Nephron progenitor cell (in vitro differentiated cells): Measurements from ENCODE around the gene DNAJC18.
"Not testable (repeated sequence)": the region's sequence is repeated elsewhere in the genome, so short reads cannot be mapped to it uniquely, and the experiment has no call there.

ENCODE experiments used
- DNase-seq: peaks from one replicate; pipeline ENCODE4 v3.0.0; 2021
- H3K27ac Mint-ChIP-seq: 2 replicates; pipeline ENCODE4 v1.8.0; 2021; ENCODE audit warnings: mild to moderate bottlenecking, moderate library complexity, mixed read lengths
- H3K27me3 Mint-ChIP-seq: 2 replicates; pipeline ENCODE4 v1.8.0; 2021; ENCODE audit warnings: mild to moderate bottlenecking, low read depth, mixed read lengths; ENCODE audit not compliant: poor library complexity
- H3K36me3 Mint-ChIP-seq: 2 replicates; pipeline ENCODE4 v1.8.0; 2021; ENCODE audit warnings: low read depth, mixed read lengths
- H3K4me1 Mint-ChIP-seq: 2 replicates; pipeline ENCODE4 v1.8.0; 2021; ENCODE audit warnings: mixed read lengths
- H3K4me3 Mint-ChIP-seq: 2 replicates; pipeline ENCODE4 v1.8.0; 2021; ENCODE audit warnings: mild to moderate bottlenecking, moderate library complexity, mixed read lengths
- H3K9me3 Mint-ChIP-seq: 2 replicates; pipeline ENCODE4 v1.8.0; 2021; ENCODE audit warnings: mild to moderate bottlenecking, moderate library complexity, mixed read lengths
- TF ChIP-seq, protein P1 (sequence below): fragments of 200-600 bp; sonication (generic); IDR thresholded peaks from 2 replicates; pipeline ENCODE4 v1.5.0; 2021; ENCODE audit warnings: antibody characterized with exemption

The DNAJC18 gene

DNA sequence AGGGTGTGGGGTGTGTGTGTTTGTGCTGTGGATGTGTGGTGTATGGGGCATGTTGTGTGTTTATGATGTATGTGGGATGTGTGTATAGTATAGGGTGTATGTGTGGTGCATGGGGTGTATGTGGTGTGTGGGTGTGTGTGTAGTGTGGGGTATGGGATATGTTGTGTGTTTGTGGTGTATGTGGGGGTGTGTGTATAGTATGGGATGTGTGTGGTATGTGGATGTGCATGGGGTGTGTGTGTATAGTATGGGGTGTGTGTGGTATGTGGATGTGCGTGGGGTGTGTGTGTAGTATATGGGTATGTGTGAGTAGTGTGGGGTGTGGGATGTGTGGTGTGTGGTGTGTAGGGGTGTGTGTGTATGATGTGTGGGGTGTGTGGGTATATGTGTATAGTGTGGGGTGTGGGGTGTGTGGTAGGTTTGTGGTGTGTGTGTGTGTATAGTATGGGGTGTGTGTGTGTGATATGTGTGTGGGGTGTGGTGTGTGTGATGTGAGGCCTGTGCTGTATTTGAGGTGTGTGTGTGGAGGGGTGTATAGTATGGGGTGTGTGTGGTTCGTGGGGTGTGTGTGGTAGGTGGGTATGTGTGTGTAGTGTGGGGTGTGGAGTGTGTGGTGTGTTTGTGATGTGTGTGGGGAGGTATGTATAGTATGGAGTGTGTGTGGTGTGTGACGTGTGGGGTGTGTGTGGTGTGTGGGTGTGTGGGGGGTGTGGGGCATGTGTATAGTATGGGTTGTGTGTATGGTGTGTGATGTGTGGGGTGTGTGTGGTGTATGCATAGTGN, 12.7 kb upstream of the DNAJC18 start:
- no peak for DNase-seq
- Mint-ChIP-seq H3K27me3 (peaks cover 18% of the 10 kb centered on the region), H3K27ac (no peak overlapping the region), H3K4me3 (no peak overlapping the region), H3K36me3 (no peaks in the 10 kb centered on the region), H3K4me1 (peaks cover 14% of the 10 kb centered on the region), H3K9me3 (no peaks in the 10 kb centered on the region)
- TF ChIP-seq, protein P1, sequence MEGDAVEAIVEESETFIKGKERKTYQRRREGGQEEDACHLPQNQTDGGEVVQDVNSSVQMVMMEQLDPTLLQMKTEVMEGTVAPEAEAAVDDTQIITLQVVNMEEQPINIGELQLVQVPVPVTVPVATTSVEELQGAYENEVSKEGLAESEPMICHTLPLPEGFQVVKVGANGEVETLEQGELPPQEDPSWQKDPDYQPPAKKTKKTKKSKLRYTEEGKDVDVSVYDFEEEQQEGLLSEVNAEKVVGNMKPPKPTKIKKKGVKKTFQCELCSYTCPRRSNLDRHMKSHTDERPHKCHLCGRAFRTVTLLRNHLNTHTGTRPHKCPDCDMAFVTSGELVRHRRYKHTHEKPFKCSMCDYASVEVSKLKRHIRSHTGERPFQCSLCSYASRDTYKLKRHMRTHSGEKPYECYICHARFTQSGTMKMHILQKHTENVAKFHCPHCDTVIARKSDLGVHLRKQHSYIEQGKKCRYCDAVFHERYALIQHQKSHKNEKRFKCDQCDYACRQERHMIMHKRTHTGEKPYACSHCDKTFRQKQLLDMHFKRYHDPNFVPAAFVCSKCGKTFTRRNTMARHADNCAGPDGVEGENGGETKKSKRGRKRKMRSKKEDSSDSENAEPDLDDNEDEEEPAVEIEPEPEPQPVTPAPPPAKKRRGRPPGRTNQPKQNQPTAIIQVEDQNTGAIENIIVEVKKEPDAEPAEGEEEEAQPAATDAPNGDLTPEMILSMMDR, result no peak

DNA sequence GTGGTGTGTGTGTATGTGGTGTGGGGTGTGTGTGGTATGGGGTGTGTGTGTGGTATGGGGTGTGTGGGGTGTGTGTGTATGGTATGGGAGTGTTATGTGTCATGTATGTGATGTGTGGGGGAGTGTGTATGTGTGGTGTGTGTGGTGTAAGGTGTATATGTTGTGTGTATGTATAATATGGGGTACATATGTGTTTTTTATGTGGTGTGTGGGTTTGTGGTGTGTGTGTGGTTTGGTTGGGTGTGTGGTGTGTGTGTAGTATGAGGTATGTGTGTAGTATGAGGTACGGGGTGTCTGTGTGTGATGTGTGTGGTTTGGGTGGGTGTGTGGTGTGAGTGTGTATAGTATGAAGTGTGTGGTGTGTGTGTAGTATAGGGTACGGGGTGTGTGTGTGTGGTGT, 11.9 kb upstream of the DNAJC18 start:
- peaks cover 23% of the 10 kb centered on the region for H3K27me3 Mint-ChIP-seq
- H3K4me3 Mint-ChIP-seq, result no peak overlapping the region
- no peaks in the 10 kb centered on the region for H3K36me3 Mint-ChIP-seq
- TF ChIP-seq, protein P1, result no peak
- peaks cover 8% of the 10 kb centered on the region for H3K4me1 Mint-ChIP-seq
- no peak for DNase-seq
- H3K9me3 Mint-ChIP-seq, result no peaks in the 10 kb centered on the region
- no peak overlapping the region for H3K27ac Mint-ChIP-seq

DNA sequence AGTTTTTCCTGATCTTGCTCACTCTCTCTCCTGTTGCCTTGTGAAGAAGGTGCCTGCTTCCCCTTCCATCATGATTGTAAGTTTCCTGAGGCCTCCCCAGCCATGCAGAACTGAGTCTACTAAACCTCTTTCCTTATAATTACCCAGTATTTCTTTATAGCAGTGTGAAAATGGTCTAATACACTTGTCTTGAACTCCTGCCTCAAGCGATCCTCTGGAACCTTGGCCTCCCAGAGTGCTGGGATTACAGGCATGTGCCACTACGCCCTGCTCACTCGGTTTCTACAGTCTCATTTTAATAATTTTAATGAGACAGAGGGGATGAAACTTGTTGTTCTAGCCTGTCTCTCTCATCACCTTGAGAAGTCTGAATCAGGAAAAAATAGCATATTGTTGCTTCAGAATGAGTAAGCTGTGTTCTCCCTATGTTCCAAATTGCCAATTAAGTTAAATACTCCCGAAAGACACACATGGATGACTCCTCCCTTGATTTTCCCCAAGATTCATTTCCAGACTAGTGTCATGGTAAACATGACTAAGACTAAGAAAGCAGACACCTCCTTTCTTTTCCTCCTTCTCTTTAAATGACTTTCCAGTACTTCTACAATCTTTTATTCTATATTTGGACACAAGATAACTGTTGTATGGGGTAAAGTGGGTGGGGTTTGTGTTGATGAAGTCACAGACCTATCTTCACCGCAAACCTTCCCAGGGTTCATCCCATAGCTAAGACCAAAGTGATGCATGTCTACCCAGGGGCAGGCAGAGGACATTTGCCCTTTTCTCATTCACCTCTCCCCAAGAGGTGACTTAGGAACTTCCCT, 7.8 kb upstream of the DNAJC18 start:
- H3K36me3 Mint-ChIP-seq, result no peaks in the 10 kb centered on the region
- peaks cover 21% of the 10 kb centered on the region for H3K4me1 Mint-ChIP-seq
- H3K27ac Mint-ChIP-seq, result no peak overlapping the region
- peaks cover 28% of the 10 kb centered on the region for H3K27me3 Mint-ChIP-seq
- no peak overlapping the region for H3K4me3 Mint-ChIP-seq
- no peaks in the 10 kb centered on the region for H3K9me3 Mint-ChIP-seq
- no peak for DNase-seq
- TF ChIP-seq, protein P1, result no peak

DNA sequence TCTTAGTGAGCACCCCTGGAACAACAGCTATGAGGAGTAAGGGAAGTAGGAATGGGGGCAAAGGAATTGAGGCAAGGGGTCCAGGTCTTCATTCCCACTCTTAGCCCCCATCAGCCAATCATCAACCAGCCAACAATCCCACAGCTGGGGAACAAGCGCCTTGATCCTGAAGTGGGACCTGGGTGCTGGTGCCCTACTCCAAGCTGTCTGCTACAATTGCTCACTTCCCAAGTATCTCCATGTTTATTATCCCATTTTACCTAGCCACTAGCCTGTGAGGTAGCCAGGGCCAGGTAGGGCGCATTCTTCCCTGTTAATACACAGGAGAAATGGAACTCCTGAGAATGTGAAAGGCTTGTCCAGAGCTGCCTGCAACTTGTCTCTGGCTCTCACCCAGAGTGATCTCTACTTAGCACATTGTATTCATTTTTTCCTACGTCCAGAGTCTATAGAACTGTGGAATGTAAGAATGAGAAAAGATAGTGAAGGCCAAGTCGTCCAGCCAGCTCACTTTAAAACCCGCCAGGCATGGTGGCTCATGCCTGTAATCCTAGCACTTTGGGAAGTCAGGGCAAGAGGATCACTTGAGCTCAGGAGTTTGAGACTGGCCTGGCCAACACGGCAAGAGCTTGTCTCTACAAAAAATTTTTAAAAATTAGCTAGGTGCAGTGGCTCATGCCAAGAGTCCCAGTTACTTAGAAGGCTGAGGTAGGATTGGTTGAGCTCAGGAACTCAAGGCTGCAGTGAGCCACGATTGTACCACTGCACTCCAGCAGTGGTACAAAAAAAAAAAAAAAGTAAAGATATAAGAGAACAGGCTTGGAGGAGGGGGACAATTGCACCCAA, 6.2 kb upstream of the DNAJC18 start:
- DNase-seq, result no peak
- Mint-ChIP-seq H3K27me3 (peaks cover 36% of the 10 kb centered on the region), H3K4me1 (peaks cover 21% of the 10 kb centered on the region), H3K36me3 (no peaks in the 10 kb centered on the region), H3K27ac (no peak overlapping the region), H3K4me3 (no peak overlapping the region), H3K9me3 (no peaks in the 10 kb centered on the region)
- TF ChIP-seq, protein P1, result no peak

DNA sequence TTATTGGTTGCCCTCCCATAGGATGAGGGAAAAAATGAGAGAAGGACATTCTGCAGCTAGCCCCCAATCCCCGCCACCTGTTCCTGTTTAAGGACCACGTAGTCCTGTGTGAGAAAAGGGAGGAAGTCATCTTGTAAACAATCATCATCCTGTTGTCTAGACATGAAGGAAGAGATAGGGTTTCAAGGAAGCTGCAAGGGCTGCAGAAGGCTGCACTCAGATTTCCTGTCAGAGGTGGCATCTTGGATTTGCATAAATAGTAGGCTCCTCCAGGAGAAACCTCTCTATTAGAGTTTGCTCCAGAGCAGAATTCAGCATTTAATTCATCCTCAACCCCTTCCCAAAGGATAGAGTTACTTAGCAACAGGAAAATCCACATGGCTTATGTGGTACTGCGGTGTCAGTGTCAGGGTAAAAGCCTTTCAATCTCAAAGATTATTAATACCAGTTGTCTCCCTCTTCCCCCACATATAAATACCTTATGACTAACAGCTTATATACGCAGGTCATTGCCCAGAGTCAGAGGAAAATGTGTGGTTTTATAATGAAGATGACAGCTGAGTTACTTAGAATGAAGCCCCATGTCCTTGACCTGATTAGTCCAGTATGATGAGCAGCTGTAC, 4.6 kb upstream of the DNAJC18 start:
- no peak overlapping the region for H3K4me3 Mint-ChIP-seq

DNA sequence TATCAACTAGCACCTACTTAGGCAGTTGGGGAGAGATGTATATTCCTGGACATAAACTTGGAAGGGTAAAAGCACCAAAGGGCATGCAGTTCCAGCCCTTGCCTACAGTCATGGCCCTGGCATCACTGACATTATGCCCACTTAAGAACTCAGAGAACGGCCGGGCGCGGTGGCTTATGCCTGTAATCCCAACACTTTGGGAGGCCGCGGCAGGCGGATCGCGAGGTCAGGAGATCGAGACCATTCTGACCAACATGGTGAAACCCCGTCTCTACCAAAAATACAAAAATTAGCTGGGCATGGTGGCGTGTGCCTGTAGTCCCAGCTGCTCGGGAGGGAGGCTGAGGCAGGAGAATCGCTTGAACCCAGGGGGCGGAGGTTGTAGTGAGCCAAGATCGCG, 1.1 kb upstream of the DNAJC18 start:
- peaks cover 12% of the 10 kb centered on the region for H3K36me3 Mint-ChIP-seq
- H3K4me1 Mint-ChIP-seq, result peaks cover 45% of the 10 kb centered on the region
- not testable (repeated sequence) for DNase-seq, H3K9me3 Mint-ChIP-seq, H3K4me3 Mint-ChIP-seq, H3K27ac Mint-ChIP-seq
- peaks cover 13% of the 10 kb centered on the region for H3K27me3 Mint-ChIP-seq

More for the DNA sequence above, 4.6 kb upstream of the DNAJC18 start:
- Mint-ChIP-seq H3K27me3 (peaks cover 31% of the 10 kb centered on the region), H3K36me3 (no peaks in the 10 kb centered on the region), H3K9me3 (no peaks in the 10 kb centered on the region), H3K4me1 (peaks cover 30% of the 10 kb centered on the region), H3K27ac (no peak overlapping the region)
- DNase-seq, result no peak
- TF ChIP-seq, protein P1, result no peak
